B cell (primary cell): Measurements from ENCODE around the gene MON1A. TPM values are rescaled to one million over a fixed set of nuclear protein-coding genes. Genes with fewer than 3 reads are reported as not detected.

Experiments used
- ATAC-seq: fragments of 200-7000 bp; cut with Tn5 transposase; one replicate; pipeline ENCODE4 v1.10.0; 2021; ENCODE audit warnings: low read depth, mild to moderate bottlenecking, moderate number of reproducible peaks, moderate library complexity
- CTCF ChIA-PET: fragments of 350-600 bp; sonication (Branson Sonifier 250); formaldehyde crosslinking; loops from one replicate; lab custom pipeline; 2021; ENCODE audit warnings: antibody characterized with exemption, inconsistent platforms; lab: Charles Lee
- POLR2A ChIA-PET: fragments of 350-600 bp; sonication (Branson Sonifier 250); formaldehyde crosslinking; loops from one replicate; lab custom pipeline; 2021; ENCODE audit warnings: antibody characterized with exemption; lab: Charles Lee
- DNase-seq: peaks from one replicate; pipeline ENCODE4 v3.0.0; 2013
- H2AFZ ChIP-seq: 2 replicates; pipeline ENCODE4 v1.6.1; 2012; ENCODE audit warnings: mild to moderate bottlenecking, low read depth, low read length; ENCODE audit not compliant: insufficient read depth, poor library complexity, severe bottlenecking
- H3K27ac ChIP-seq, 2 donors: 1 replicate in 1 of 2; 2 replicates in 1 of 2; pipeline ENCODE4 v1.5.1; 2012 to 2013; ENCODE audit warnings: low read length in 2 of 2, mild to moderate bottlenecking in 2 of 2, moderate library complexity in 1 of 2
- H3K27me3 ChIP-seq, 4 experiments: fragments of 200-600 bp in 1 of 4; sonication (generic) in 1 of 4; replicated peaks in 1 of 4; 1 replicate in 2 of 4; 2 replicates in 2 of 4; pipeline versions ENCODE4 v1.6.1 to v1.7.0; 2013 to 2016; ENCODE audit warnings: low read length in 3 of 4, mild to moderate bottlenecking in 2 of 4, mixed read lengths in 1 of 4, moderate library complexity in 1 of 4; ENCODE audit not compliant: insufficient read depth in 4 of 4, control insufficient read depth in 3 of 4; ENCODE audit errors: control extremely low read depth in 1 of 4
- H3K36me3 ChIP-seq, 2 experiments: replicated peaks in 1 of 2; 1 replicate in 1 of 2; 2 replicates in 1 of 2; pipeline versions ENCODE4 v1.6.1 to v1.7.1; 2013; ENCODE audit warnings: low read length in 1 of 2; ENCODE audit not compliant: insufficient read depth in 2 of 2, control insufficient read depth in 1 of 2; ENCODE audit errors: control extremely low read depth in 1 of 2, extremely low read depth in 1 of 2
- H3K4me1 ChIP-seq, 2 donors: fragments of 200-600 bp in 1 of 2; sonication (generic) in 1 of 2; 1 replicate in 1 of 2; 2 replicates in 1 of 2; pipeline versions ENCODE4 v1.5.1 to v1.6.1; 2013 to 2017; ENCODE audit warnings: low read length in 2 of 2; ENCODE audit not compliant: control insufficient read depth in 2 of 2, insufficient read depth in 2 of 2
- H3K4me2 ChIP-seq: replicated peaks from 2 replicates; pipeline ENCODE3; 2012; ENCODE audit warnings: mild to moderate bottlenecking, low read depth, low read length; ENCODE audit not compliant: poor library complexity, severe bottlenecking
- H3K4me3 ChIP-seq, 5 experiments: fragments of 200-600 bp in 1 of 5; sonication (generic) in 1 of 5; 1 replicate in 3 of 5; 2 replicates in 2 of 5; pipeline versions ENCODE4 v1.5.1 to v1.7.0; 2011 to 2016; ENCODE audit warnings: low read length in 4 of 5, mild to moderate bottlenecking in 4 of 5, low read depth in 2 of 5, control low read depth in 1 of 5, moderate library complexity in 1 of 5; ENCODE audit not compliant: insufficient read depth in 1 of 5; ENCODE audit errors: control extremely low read depth in 1 of 5, extremely low read depth in 1 of 5
- H3K79me2 ChIP-seq: fragments of 200-600 bp; sonication (generic); one replicate; pipeline ENCODE4 v1.6.0; 2016; ENCODE audit warnings: low read length; ENCODE audit not compliant: control insufficient read depth, insufficient read depth
- H3K9ac ChIP-seq: fragments of 200-600 bp; sonication (generic); 2 replicates; pipeline ENCODE4 v1.6.1; 2017; ENCODE audit warnings: mild to moderate bottlenecking, low read length, moderate library complexity
- H3K9me3 ChIP-seq, 3 donors: one replicate each; pipeline versions ENCODE4 v1.6.1 to v1.7.1; 2013; ENCODE audit warnings: low read length in 2 of 3; ENCODE audit not compliant: control insufficient read depth in 2 of 3, insufficient read depth in 1 of 3; ENCODE audit errors: control extremely low read depth in 1 of 3
- H4K20me1 ChIP-seq: 2 replicates; pipeline ENCODE4 v1.6.0; 2012; ENCODE audit warnings: mild to moderate bottlenecking, low read length; ENCODE audit not compliant: insufficient read depth, control insufficient read depth, poor library complexity, severe bottlenecking
- H3K27ac Mint-ChIP-seq: one replicate; pipeline ENCODE4 v1.8.0; 2021; ENCODE audit warnings: mixed read lengths
- H3K27me3 Mint-ChIP-seq: one replicate; pipeline ENCODE4 v1.8.0; 2021; ENCODE audit warnings: mixed read lengths
- H3K4me1 Mint-ChIP-seq: one replicate; pipeline ENCODE4 v1.8.0; 2021; ENCODE audit warnings: mixed read lengths
- H3K4me3 Mint-ChIP-seq: one replicate; pipeline ENCODE4 v1.8.0; 2021; ENCODE audit warnings: mixed read lengths
- H3K9me3 Mint-ChIP-seq: one replicate; pipeline ENCODE4 v1.8.0; 2022; ENCODE audit warnings: mixed read lengths; ENCODE audit not compliant: insufficient read depth
- CTCF ChIP-seq: fragments of 200-600 bp; IDR thresholded peaks from one replicate; pipeline ENCODE4 v1.8.0; 2022; ENCODE audit warnings: antibody characterized with exemption, mild to moderate bottlenecking
- EZH2 ChIP-seq: IDR thresholded peaks from 2 replicates; pipeline ENCODE4 v1.6.1; 2012; ENCODE audit warnings: borderline replicate concordance, low read depth, mild to moderate bottlenecking, moderate library complexity, low read length; ENCODE audit not compliant: insufficient read depth, poor library complexity, severe bottlenecking
- WGBS: methylation state at CpG from one replicate; pipeline ENCODE4 v1.1.5; 2013; ENCODE audit warnings: missing lambda C conversion rate; ENCODE audit not compliant: insufficient coverage; 5-methylcytosine and 5-hydroxymethylcytosine counted together
- intact Hi-C: fragments of 100-400 bp; cut with micrococcal nuclease; formaldehyde crosslinking; loops from one replicate; pipeline ENCODE4 v1.10.0; 2022
- polyA plus RNA-seq: library from polyadenylated mRNA; depleted of rRNA; stranded (reverse); fragments of >200 nt; gene quantifications from 2 replicates; pipeline ENCODE4 v1.2.3, GENCODE V29; 2012
- total RNA-seq, 2 donors: library from RNA; stranded (reverse); fragments of 120-200 nt in 1 of 2; gene quantifications; 1 replicate in 1 of 2; 2 replicates in 1 of 2; pipeline versions ENCODE4 v1.2.3 to v1.2.4, GENCODE V29; 2013 to 2022

Gene MON1A
- total and polyA plus RNA-seq, 2 donors (not counting 1 experiment from before 2014, with no cell fraction given), result 6.6 to 8.9 TPM

- H3K9me3 Mint-ChIP-seq, result no peaks in the 10 kb centered on the region
- WGBS, result 100% methylated on average over 1 of the region's 2 CpGs
- peaks cover 15% of the 10 kb centered on the region for H4K20me1 ChIP-seq
- POLR2A ChIA-PET, result no interaction called here
- no peak overlapping the region for H3K4me3 ChIP-seq
- no peaks in the 10 kb centered on the region for H3K27me3 Mint-ChIP-seq
- H3K27ac Mint-ChIP-seq, result no peak overlapping the region
- H2AFZ ChIP-seq, result no peak overlapping the region
- no peaks in the 10 kb centered on the region for H3K4me1 Mint-ChIP-seq
- H3K36me3 ChIP-seq, result peaks cover 9 to 40% of the 10 kb centered on the region in 2 experiments
- peaks cover 48% of the 10 kb centered on the region for H3K79me2 ChIP-seq
- TF ChIP-seq CTCF (no peak), EZH2 (no peak)
- H3K27ac ChIP-seq, result no peak overlapping the region
- no peak overlapping the region for H3K4me3 Mint-ChIP-seq
- intact Hi-C loops, result no loop called here
- no peaks in the 10 kb centered on the region for H3K4me1 ChIP-seq
- no peaks in the 10 kb centered on the region for H3K9me3 ChIP-seq
- H3K4me2 ChIP-seq, result no peak overlapping the region
- DNase-seq, result no peak
- H3K9ac ChIP-seq, result no peak overlapping the region
- CTCF ChIA-PET, result no interaction called here
- H3K27me3 ChIP-seq, result no peaks in the 10 kb centered on the region
- ATAC-seq, result no peak
Observed at GRCh38 chr3:49976942-49977341, 47.3 kb upstream of the MON1A start.

DNA sequence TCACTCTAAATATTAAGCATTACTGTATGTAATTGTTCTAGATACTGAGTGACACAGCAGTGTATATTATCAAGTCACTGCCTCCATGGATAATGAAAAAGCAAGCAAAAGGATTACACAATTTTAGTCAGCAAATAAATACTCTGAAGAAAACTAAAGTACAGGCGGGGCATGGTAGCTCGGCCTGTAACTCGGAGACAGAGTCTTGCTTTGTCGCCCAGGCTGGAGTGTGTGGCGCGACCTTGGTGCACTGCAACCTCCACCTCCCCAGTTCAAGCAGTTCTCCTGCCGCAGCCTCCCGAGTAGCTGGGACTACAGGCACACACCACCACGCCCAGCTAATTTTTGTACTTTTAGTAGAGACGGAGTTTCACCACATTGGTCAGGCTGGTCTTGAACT is 43.0 kb upstream of the MON1A start:
- POLR2A ChIA-PET, result no interaction called here
- WGBS, result 98% methylated on average over 10 of the region's 10 CpGs
- CTCF ChIA-PET, result no interaction called here
- Histone ChIP-seq H3K4me2 (no peak overlapping the region), H3K79me2 (peaks cover 36% of the 10 kb centered on the region), H3K9me3 (no peaks in the 10 kb centered on the region), H3K4me3 (no peak overlapping the region), H3K36me3 (peaks cover 6 to 41% of the 10 kb centered on the region in 2 experiments), H3K9ac (no peak overlapping the region), H3K27me3 (no peaks in the 10 kb centered on the region), H4K20me1 (peaks cover 29% of the 10 kb centered on the region), H2AFZ (no peak overlapping the region), H3K27ac (no peak overlapping the region), H3K4me1 (no peaks in the 10 kb centered on the region)
- DNase-seq (no peak), ATAC-seq (no peak)
- H3K27me3 Mint-ChIP-seq, result no peaks in the 10 kb centered on the region
- peaks cover 6% of the 10 kb centered on the region for H3K4me1 Mint-ChIP-seq
- intact Hi-C loops, result no loop called here
- TF ChIP-seq EZH2 (no peak), CTCF (no peak)
- H3K9me3 Mint-ChIP-seq, result no peaks in the 10 kb centered on the region
- H3K27ac Mint-ChIP-seq, result no peak overlapping the region
- H3K4me3 Mint-ChIP-seq, result no peak overlapping the region
